H1 (cell line): ENCODE results near the gene MITF. TPM values are rescaled to one million over a fixed set of nuclear protein-coding genes. Genes with fewer than 3 reads are reported as not detected.

Source experiments
- EP300 ChIP-seq, 2 experiments: IDR thresholded peaks; 1 replicate in 1 of 2; 2 replicates in 1 of 2; pipeline ENCODE4 v1.6.1; 2011 to 2012; ENCODE audit warnings: low read depth in 2 of 2, low read length in 2 of 2, mild to moderate bottlenecking in 2 of 2, borderline replicate concordance in 1 of 2, inconsistent platforms in 1 of 2, moderate library complexity in 1 of 2
- JUND ChIP-seq: IDR thresholded peaks from 2 replicates; pipeline ENCODE4 v1.6.1; 2011; ENCODE audit warnings: mild to moderate bottlenecking, improper control_type of control experiment, low read length
- polyA plus RNA-seq, 7 experiments: library from polyadenylated mRNA; depleted of rRNA in 3 of 7; stranded (reverse) in 5 of 7; unstranded in 2 of 7; fragments of >200 nt in 5 of 7; fragments of 200-250 nt in 2 of 7; gene quantifications; 1 replicate in 5 of 7; 2 replicates in 1 of 7; 4 replicates in 1 of 7; pipeline versions ENCODE4 v1.2.1 to v1.2.3, GENCODE V29; 2011 to 2013; ENCODE audit warnings: missing spikeins in 2 of 7, mixed read lengths in 2 of 7
- total RNA-seq: library from RNA; stranded (reverse); fragmentation: NEBNext Ultra II Directional; extraction: Animal tissue kit (Norgen Biotek cat#: 25700); gene quantifications from 2 replicates; pipeline ENCODE4 v1.2.1, GENCODE V29; 2021
- TF ChIP-seq, protein P1 (sequence below): fragments of 300-600 bp; sonication (generic); IDR thresholded peaks from 2 replicates; pipeline ENCODE4 v1.7.1; 2012; ENCODE audit warnings: low read length, moderate library complexity, mild to moderate bottlenecking, inconsistent platforms; ENCODE audit not compliant: insufficient replicate concordance
- TF ChIP-seq, protein P2 (sequence below): IDR thresholded peaks from 2 replicates; pipeline ENCODE4 v1.6.1; 2012; ENCODE audit warnings: low read length, inconsistent platforms

The MITF gene
- total and polyA plus RNA-seq, 2 of the 8 experiments (the other 6 are each of a cell fraction or from before 2014, with no cell fraction given): 0.53 to 1.4 TPM

DNA sequence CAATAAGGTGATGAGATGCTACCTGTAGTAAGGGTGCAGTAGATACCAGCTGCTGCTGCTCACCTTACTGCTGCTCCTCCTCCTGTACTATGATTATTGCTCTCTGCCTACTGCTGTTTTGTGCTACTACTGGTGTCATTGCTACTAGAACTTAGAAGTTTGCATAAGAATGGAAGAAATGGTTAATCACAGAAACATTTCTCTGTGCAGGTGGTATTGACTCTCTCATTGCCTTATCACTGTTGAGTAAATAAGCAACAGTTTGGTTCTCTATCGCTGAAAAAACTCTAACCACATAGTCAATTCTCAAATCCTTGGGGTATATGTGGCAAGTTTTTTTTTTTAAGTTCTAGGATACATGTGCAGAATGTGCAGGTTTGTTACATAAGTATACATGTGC, 16.5 kb downstream of the MITF start (continued):
- TF ChIP-seq, protein P1, sequence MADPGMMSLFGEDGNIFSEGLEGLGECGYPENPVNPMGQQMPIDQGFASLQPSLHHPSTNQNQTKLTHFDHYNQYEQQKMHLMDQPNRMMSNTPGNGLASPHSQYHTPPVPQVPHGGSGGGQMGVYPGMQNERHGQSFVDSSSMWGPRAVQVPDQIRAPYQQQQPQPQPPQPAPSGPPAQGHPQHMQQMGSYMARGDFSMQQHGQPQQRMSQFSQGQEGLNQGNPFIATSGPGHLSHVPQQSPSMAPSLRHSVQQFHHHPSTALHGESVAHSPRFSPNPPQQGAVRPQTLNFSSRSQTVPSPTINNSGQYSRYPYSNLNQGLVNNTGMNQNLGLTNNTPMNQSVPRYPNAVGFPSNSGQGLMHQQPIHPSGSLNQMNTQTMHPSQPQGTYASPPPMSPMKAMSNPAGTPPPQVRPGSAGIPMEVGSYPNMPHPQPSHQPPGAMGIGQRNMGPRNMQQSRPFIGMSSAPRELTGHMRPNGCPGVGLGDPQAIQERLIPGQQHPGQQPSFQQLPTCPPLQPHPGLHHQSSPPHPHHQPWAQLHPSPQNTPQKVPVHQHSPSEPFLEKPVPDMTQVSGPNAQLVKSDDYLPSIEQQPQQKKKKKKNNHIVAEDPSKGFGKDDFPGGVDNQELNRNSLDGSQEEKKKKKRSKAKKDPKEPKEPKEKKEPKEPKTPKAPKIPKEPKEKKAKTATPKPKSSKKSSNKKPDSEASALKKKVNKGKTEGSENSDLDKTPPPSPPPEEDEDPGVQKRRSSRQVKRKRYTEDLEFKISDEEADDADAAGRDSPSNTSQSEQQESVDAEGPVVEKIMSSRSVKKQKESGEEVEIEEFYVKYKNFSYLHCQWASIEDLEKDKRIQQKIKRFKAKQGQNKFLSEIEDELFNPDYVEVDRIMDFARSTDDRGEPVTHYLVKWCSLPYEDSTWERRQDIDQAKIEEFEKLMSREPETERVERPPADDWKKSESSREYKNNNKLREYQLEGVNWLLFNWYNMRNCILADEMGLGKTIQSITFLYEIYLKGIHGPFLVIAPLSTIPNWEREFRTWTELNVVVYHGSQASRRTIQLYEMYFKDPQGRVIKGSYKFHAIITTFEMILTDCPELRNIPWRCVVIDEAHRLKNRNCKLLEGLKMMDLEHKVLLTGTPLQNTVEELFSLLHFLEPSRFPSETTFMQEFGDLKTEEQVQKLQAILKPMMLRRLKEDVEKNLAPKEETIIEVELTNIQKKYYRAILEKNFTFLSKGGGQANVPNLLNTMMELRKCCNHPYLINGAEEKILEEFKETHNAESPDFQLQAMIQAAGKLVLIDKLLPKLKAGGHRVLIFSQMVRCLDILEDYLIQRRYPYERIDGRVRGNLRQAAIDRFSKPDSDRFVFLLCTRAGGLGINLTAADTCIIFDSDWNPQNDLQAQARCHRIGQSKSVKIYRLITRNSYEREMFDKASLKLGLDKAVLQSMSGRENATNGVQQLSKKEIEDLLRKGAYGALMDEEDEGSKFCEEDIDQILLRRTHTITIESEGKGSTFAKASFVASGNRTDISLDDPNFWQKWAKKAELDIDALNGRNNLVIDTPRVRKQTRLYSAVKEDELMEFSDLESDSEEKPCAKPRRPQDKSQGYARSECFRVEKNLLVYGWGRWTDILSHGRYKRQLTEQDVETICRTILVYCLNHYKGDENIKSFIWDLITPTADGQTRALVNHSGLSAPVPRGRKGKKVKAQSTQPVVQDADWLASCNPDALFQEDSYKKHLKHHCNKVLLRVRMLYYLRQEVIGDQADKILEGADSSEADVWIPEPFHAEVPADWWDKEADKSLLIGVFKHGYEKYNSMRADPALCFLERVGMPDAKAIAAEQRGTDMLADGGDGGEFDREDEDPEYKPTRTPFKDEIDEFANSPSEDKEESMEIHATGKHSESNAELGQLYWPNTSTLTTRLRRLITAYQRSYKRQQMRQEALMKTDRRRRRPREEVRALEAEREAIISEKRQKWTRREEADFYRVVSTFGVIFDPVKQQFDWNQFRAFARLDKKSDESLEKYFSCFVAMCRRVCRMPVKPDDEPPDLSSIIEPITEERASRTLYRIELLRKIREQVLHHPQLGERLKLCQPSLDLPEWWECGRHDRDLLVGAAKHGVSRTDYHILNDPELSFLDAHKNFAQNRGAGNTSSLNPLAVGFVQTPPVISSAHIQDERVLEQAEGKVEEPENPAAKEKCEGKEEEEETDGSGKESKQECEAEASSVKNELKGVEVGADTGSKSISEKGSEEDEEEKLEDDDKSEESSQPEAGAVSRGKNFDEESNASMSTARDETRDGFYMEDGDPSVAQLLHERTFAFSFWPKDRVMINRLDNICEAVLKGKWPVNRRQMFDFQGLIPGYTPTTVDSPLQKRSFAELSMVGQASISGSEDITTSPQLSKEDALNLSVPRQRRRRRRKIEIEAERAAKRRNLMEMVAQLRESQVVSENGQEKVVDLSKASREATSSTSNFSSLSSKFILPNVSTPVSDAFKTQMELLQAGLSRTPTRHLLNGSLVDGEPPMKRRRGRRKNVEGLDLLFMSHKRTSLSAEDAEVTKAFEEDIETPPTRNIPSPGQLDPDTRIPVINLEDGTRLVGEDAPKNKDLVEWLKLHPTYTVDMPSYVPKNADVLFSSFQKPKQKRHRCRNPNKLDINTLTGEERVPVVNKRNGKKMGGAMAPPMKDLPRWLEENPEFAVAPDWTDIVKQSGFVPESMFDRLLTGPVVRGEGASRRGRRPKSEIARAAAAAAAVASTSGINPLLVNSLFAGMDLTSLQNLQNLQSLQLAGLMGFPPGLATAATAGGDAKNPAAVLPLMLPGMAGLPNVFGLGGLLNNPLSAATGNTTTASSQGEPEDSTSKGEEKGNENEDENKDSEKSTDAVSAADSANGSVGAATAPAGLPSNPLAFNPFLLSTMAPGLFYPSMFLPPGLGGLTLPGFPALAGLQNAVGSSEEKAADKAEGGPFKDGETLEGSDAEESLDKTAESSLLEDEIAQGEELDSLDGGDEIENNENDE: no peak
- TF ChIP-seq EP300 (IDR thresholded peaks at IDR 0.05; ENCODE audit: borderline replicate concordance in 1 of 2, low read depth in 2 of 2, low read length in 2 of 2) (no peak), JUND (no peak)
- TF ChIP-seq, protein P2, sequence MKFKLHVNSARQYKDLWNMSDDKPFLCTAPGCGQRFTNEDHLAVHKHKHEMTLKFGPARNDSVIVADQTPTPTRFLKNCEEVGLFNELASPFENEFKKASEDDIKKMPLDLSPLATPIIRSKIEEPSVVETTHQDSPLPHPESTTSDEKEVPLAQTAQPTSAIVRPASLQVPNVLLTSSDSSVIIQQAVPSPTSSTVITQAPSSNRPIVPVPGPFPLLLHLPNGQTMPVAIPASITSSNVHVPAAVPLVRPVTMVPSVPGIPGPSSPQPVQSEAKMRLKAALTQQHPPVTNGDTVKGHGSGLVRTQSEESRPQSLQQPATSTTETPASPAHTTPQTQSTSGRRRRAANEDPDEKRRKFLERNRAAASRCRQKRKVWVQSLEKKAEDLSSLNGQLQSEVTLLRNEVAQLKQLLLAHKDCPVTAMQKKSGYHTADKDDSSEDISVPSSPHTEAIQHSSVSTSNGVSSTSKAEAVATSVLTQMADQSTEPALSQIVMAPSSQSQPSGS: no peak
